Nephron progenitor cell (in vitro differentiated cells): Measurements from ENCODE around the gene METTL26.

Experiments
- DNase-seq: peaks from one replicate; pipeline ENCODE4 v3.0.0; 2021
- H3K27ac Mint-ChIP-seq: 2 replicates; pipeline ENCODE4 v1.8.0; 2021; ENCODE audit warnings: mild to moderate bottlenecking, moderate library complexity, mixed read lengths
- H3K27me3 Mint-ChIP-seq: 2 replicates; pipeline ENCODE4 v1.8.0; 2021; ENCODE audit warnings: mild to moderate bottlenecking, low read depth, mixed read lengths; ENCODE audit not compliant: poor library complexity
- H3K36me3 Mint-ChIP-seq: 2 replicates; pipeline ENCODE4 v1.8.0; 2021; ENCODE audit warnings: low read depth, mixed read lengths
- H3K4me1 Mint-ChIP-seq: 2 replicates; pipeline ENCODE4 v1.8.0; 2021; ENCODE audit warnings: mixed read lengths
- H3K4me3 Mint-ChIP-seq: 2 replicates; pipeline ENCODE4 v1.8.0; 2021; ENCODE audit warnings: mild to moderate bottlenecking, moderate library complexity, mixed read lengths
- H3K9me3 Mint-ChIP-seq: 2 replicates; pipeline ENCODE4 v1.8.0; 2021; ENCODE audit warnings: mild to moderate bottlenecking, moderate library complexity, mixed read lengths
- CTCF ChIP-seq: fragments of 200-600 bp; sonication (generic); IDR thresholded peaks from 2 replicates; pipeline ENCODE4 v1.5.0; 2021; ENCODE audit warnings: antibody characterized with exemption

The METTL26 gene

GRCh38 chr16:636206-637080 is at the start of gene METTL26:
Gene METTL26, minus strand, starts transcription at chr16:636305. Its CDS starts 15 bp downstream, at chr16:636290.
- H3K27ac Mint-ChIP-seq = peak within 1 kb of the TSS; percentile 99
- no peaks in the 10 kb centered on the region for H3K9me3 Mint-ChIP-seq
- no peak for TF ChIP-seq CTCF
- peak within 1 kb of the TSS; percentile 93 for H3K4me3 Mint-ChIP-seq
- peak; percentile 92 for DNase-seq
- peaks cover 46% of the 10 kb centered on the region for H3K4me1 Mint-ChIP-seq
- H3K36me3 Mint-ChIP-seq = no peaks in the 10 kb centered on the region
- H3K27me3 Mint-ChIP-seq = peaks cover 6% of the 10 kb centered on the region

- peaks cover 19% of the 10 kb centered on the region for H3K36me3 Mint-ChIP-seq
- no peak overlapping the region for H3K4me3 Mint-ChIP-seq
- no peak for TF ChIP-seq CTCF
- H3K27ac Mint-ChIP-seq = no peak overlapping the region
- no peaks in the 10 kb centered on the region for H3K27me3 Mint-ChIP-seq
- DNase-seq = no peak
- H3K9me3 Mint-ChIP-seq = no peaks in the 10 kb centered on the region
- H3K4me1 Mint-ChIP-seq = peaks cover 48% of the 10 kb centered on the region
Measured at GRCh38 chr16:684961-685696, 49.0 kb upstream of the METTL26 start.

GRCh38 chr16:684071-684794 is 48.1 kb upstream of the METTL26 start, which contains the start of gene JMJD8:
Gene JMJD8, minus strand, starts transcription at chr16:684334. Its CDS starts 15 bp downstream, at chr16:684319.
- Mint-ChIP-seq H3K27me3 (no peaks in the 10 kb centered on the region), H3K36me3 (peaks cover 19% of the 10 kb centered on the region), H3K4me3 (peak within 1 kb of the TSS; percentile 78), H3K27ac (peak within 1 kb of the TSS; percentile 54), H3K4me1 (peaks cover 44% of the 10 kb centered on the region), H3K9me3 (no peaks in the 10 kb centered on the region)
- TF ChIP-seq CTCF = no peak
- DNase-seq = peak; percentile 97

GRCh38 chr16:683396-684070 is 47.4 kb upstream of the METTL26 start:
- no peak for DNase-seq
- no peaks in the 10 kb centered on the region for H3K9me3 Mint-ChIP-seq
- H3K27ac Mint-ChIP-seq = no peak overlapping the region
- H3K4me3 Mint-ChIP-seq = peak overlapping the region; percentile 78
- peaks cover 3% of the 10 kb centered on the region for H3K27me3 Mint-ChIP-seq
- TF ChIP-seq CTCF = no peak
- H3K4me1 Mint-ChIP-seq = peaks cover 41% of the 10 kb centered on the region
- H3K36me3 Mint-ChIP-seq = peaks cover 19% of the 10 kb centered on the region
